NCI-H1092 (cell line): Measurements from ENCODE around the gene TIGD6.
"Not testable (repeated sequence)": the region's sequence is repeated elsewhere in the genome, so short reads cannot be mapped to it uniquely, and the experiment has no call there.

Experiments used
- DNase-seq: peaks from one replicate; lab custom pipeline; 2025; lab: John Stamatoyannopoulos, UW

Gene TIGD6

GRCh38 chr5:149969181-149969930 lies 31.1 kb downstream of the TIGD6 start:
- DNase-seq: no peak

GRCh38 chr5:149966946-149967345 lies 33.5 kb downstream of the TIGD6 start:
- DNase-seq: no peak

GRCh38 chr5:149963729-149964128 lies 36.7 kb downstream of the TIGD6 start:
- DNase-seq: no peak

GRCh38 chr5:149962601-149963300 lies 37.7 kb downstream of the TIGD6 start:
- DNase-seq: no peak

GRCh38 chr5:149961957-149962409 lies 38.5 kb downstream of the TIGD6 start:
- DNase-seq: no peak

GRCh38 chr5:149961186-149961685 lies 39.2 kb downstream of the TIGD6 start:
- no peak for DNase-seq

GRCh38 chr5:149960272-149961185 lies 39.9 kb downstream of the TIGD6 start, which contains the start of gene SLC26A2:
Gene SLC26A2, plus strand, starts transcription at chr5:149960758. Its CDS starts 16,895 bp downstream, at chr5:149977653.
- peak; percentile 90 for DNase-seq

- DNase-seq: no peak
These were observed 40.8 kb downstream of the TIGD6 start for GRCh38 chr5:149959406-149960236.

GRCh38 chr5:149957855-149958254 lies 42.6 kb downstream of the TIGD6 start:
- DNase-seq: no peak

- DNase-seq: no peak
These were observed 43.8 kb downstream of the TIGD6 start for GRCh38 chr5:149956685-149957084.

GRCh38 chr5:149954798-149955197 lies 45.7 kb downstream of the TIGD6 start:
- no peak for DNase-seq

- no peak for DNase-seq
These were observed 46.9 kb downstream of the TIGD6 start for GRCh38 chr5:149953436-149954121.

- DNase-seq: no peak
These were observed 49.2 kb downstream of the TIGD6 start for GRCh38 chr5:149951138-149951749.

- no peak for DNase-seq
These were observed 51.5 kb downstream of the TIGD6 start for GRCh38 chr5:149948993-149949392.

- no peak for DNase-seq
These were observed 54.3 kb downstream of the TIGD6 start for GRCh38 chr5:149946118-149946517.

- no peak for DNase-seq
These were observed 55.8 kb downstream of the TIGD6 start, which contains the start of gene PDE6A for GRCh38 chr5:149944666-149945065. Gene PDE6A, minus strand, starts transcription at chr5:149944793. Its CDS starts 120 bp downstream, at chr5:149944673.

- not testable (repeated sequence) for DNase-seq
These were observed 57.1 kb downstream of the TIGD6 start for GRCh38 chr5:149943177-149943949.
